H9 (cell line): ENCODE data around the gene PRPF6. TPM values are rescaled to one million over a fixed set of nuclear protein-coding genes. Genes with fewer than 3 reads are reported as not detected.

Experiments used
- DNase-seq: peaks from one replicate; pipeline ENCODE4 v3.0.0-alpha.2; 2017
- H2AFZ ChIP-seq: one replicate; pipeline ENCODE4 v1.6.1; 2013; ENCODE audit warnings: mild to moderate bottlenecking, low read length, control low read depth, moderate library complexity
- H2AK5ac ChIP-seq: 2 replicates; pipeline ENCODE4 v1.6.1; 2013; ENCODE audit warnings: low read length, control low read depth, mixed read lengths; ENCODE audit not compliant: insufficient read length
- H2BK120ac ChIP-seq: one replicate; pipeline ENCODE4 v1.6.1; 2013; ENCODE audit warnings: low read depth, mild to moderate bottlenecking, low read length, control low read depth, inconsistent platforms; ENCODE audit not compliant: poor library complexity, severe bottlenecking
- H2BK12ac ChIP-seq: 2 replicates; pipeline ENCODE4 v1.6.1; 2013; ENCODE audit warnings: low read length, control low read depth, mixed read lengths, low read depth; ENCODE audit not compliant: insufficient read length
- H2BK15ac ChIP-seq: 2 replicates; pipeline ENCODE4 v1.6.1; 2013; ENCODE audit warnings: low read depth, low read length, control low read depth
- H2BK20ac ChIP-seq: one replicate; pipeline ENCODE4 v1.6.1; 2013; ENCODE audit warnings: low read depth, mild to moderate bottlenecking, low read length, control low read depth, inconsistent platforms; ENCODE audit not compliant: poor library complexity, severe bottlenecking
- H2BK5ac ChIP-seq: 2 replicates; pipeline ENCODE4 v1.6.1; 2013; ENCODE audit warnings: low read length, control low read depth, mixed read lengths; ENCODE audit not compliant: insufficient read length
- H3K14ac ChIP-seq: 2 replicates; pipeline ENCODE4 v1.6.1; 2013; ENCODE audit warnings: low read length, control low read depth; ENCODE audit not compliant: insufficient read depth
- H3K18ac ChIP-seq: 2 replicates; pipeline ENCODE4 v1.6.1; 2013; ENCODE audit warnings: low read depth, mild to moderate bottlenecking, mixed read lengths, low read length, control low read depth; ENCODE audit not compliant: insufficient read length
- H3K23ac ChIP-seq: 2 replicates; pipeline ENCODE4 v1.6.1; 2013; ENCODE audit warnings: low read length, control low read depth, mixed read lengths, low read depth; ENCODE audit not compliant: insufficient read length
- H3K23me2 ChIP-seq: 2 replicates; pipeline ENCODE4 v1.6.1; 2013; ENCODE audit warnings: low read depth, mild to moderate bottlenecking, mixed read lengths, low read length, control low read depth; ENCODE audit not compliant: insufficient read length, poor library complexity, severe bottlenecking
- H3K27ac ChIP-seq: 2 replicates; pipeline ENCODE4 v1.5.1; 2013; ENCODE audit warnings: low read length, control low read depth, mixed read lengths, low read depth; ENCODE audit not compliant: insufficient read length
- H3K27me3 ChIP-seq: 2 replicates; pipeline ENCODE4 v1.6.1; 2013; ENCODE audit warnings: low read length, control low read depth, inconsistent platforms; ENCODE audit not compliant: insufficient read depth
- H3K4ac ChIP-seq: 2 replicates; pipeline ENCODE4 v1.6.1; 2013; ENCODE audit warnings: low read depth, mild to moderate bottlenecking, control low read depth, inconsistent platforms, low read length, moderate library complexity
- H3K4me1 ChIP-seq: 2 replicates; pipeline ENCODE4 v1.6.1; 2013; ENCODE audit warnings: low read length, control low read depth, inconsistent platforms; ENCODE audit not compliant: insufficient read depth
- H3K4me2 ChIP-seq: 2 replicates; pipeline ENCODE4 v1.6.1; 2013; ENCODE audit warnings: low read length, control low read depth, mixed read lengths; ENCODE audit not compliant: insufficient read length, insufficient read depth
- H3K56ac ChIP-seq: 2 replicates; pipeline ENCODE4 v1.6.1; 2013; ENCODE audit warnings: low read depth, mild to moderate bottlenecking, mixed read lengths, low read length, control low read depth; ENCODE audit not compliant: insufficient read length
- H3K79me1 ChIP-seq: 2 replicates; pipeline ENCODE4 v1.6.1; 2013; ENCODE audit warnings: low read depth, mild to moderate bottlenecking, moderate library complexity, low read length, control low read depth, inconsistent platforms; ENCODE audit not compliant: insufficient read depth, poor library complexity, severe bottlenecking
- H3K79me2 ChIP-seq: 2 replicates; pipeline ENCODE4 v1.6.1; 2013; ENCODE audit warnings: low read length, control low read depth, inconsistent platforms; ENCODE audit not compliant: insufficient read depth
- H3K9ac ChIP-seq: 2 replicates; pipeline ENCODE4 v1.6.1; 2013; ENCODE audit warnings: low read length, control low read depth, mixed read lengths; ENCODE audit not compliant: insufficient read length; ENCODE audit errors: extremely low read depth
- H3K9me3 ChIP-seq: one replicate; pipeline ENCODE4 v1.6.1; 2013; ENCODE audit warnings: low read depth, low read length, inconsistent platforms; ENCODE audit not compliant: control insufficient read depth
- H3T11ph ChIP-seq: one replicate; pipeline ENCODE4 v1.6.1; 2013; ENCODE audit warnings: mild to moderate bottlenecking, low read length, control low read depth, inconsistent platforms
- H4K20me1 ChIP-seq: one replicate; pipeline ENCODE4 v1.6.1; 2013; ENCODE audit not compliant: control insufficient read depth, insufficient read length, insufficient read depth
- H4K5ac ChIP-seq: 2 replicates; pipeline ENCODE4 v1.6.1; 2013; ENCODE audit warnings: low read depth, mild to moderate bottlenecking, mixed read lengths, low read length, control low read depth; ENCODE audit not compliant: insufficient read length
- H4K8ac ChIP-seq: replicated peaks from 2 replicates; pipeline ENCODE4 v1.6.1; 2013; ENCODE audit warnings: low read length, control low read depth, mixed read lengths, low read depth; ENCODE audit not compliant: insufficient read length
- H4K91ac ChIP-seq: 2 replicates; pipeline ENCODE4 v1.6.1; 2013; ENCODE audit warnings: low read depth, mild to moderate bottlenecking, moderate library complexity, mixed read lengths, low read length, control low read depth; ENCODE audit not compliant: insufficient read length
- H3K27ac Mint-ChIP-seq, 3 experiments: 2 replicates in 2 of 3; 3 replicates in 1 of 3; pipeline ENCODE4 v1.8.0; 2020 to 2021; ENCODE audit warnings: mixed read lengths in 3 of 3, mild to moderate bottlenecking in 1 of 3, moderate library complexity in 1 of 3
- H3K27me3 Mint-ChIP-seq: 2 replicates; pipeline ENCODE4 v1.8.0; 2021; ENCODE audit warnings: low read depth, mild to moderate bottlenecking, moderate library complexity, mixed read lengths
- H3K36me3 Mint-ChIP-seq, 3 experiments: 2 replicates in 2 of 3; 3 replicates in 1 of 3; pipeline ENCODE4 v1.8.0; 2020 to 2021; ENCODE audit warnings: low read depth in 3 of 3, mixed read lengths in 3 of 3; ENCODE audit not compliant: insufficient read depth in 1 of 3
- H3K4me1 Mint-ChIP-seq, 2 experiments: 2 replicates each; pipeline ENCODE4 v1.8.0; 2020; ENCODE audit warnings: mixed read lengths in 2 of 2
- H3K4me3 Mint-ChIP-seq, 2 experiments: 2 replicates in 1 of 2; 3 replicates in 1 of 2; pipeline ENCODE4 v1.8.0; 2020 to 2021; ENCODE audit warnings: mild to moderate bottlenecking in 2 of 2, mixed read lengths in 2 of 2, moderate library complexity in 1 of 2
- H3K9me3 Mint-ChIP-seq, 2 experiments: 2 replicates in 1 of 2; 3 replicates in 1 of 2; pipeline ENCODE4 v1.8.0; 2020; ENCODE audit warnings: mild to moderate bottlenecking in 2 of 2, mixed read lengths in 2 of 2, moderate library complexity in 1 of 2
- WGBS: extraction: QIAGEN DNeasy Blood & Tissue Kit; methylation state at CpG from one replicate; pipeline ENCODE4 v1.1.7; 2013; ENCODE audit warnings: missing lambda C conversion rate, low lambda C conversion rate, mixed read lengths; ENCODE audit not compliant: insufficient read length; ENCODE audit errors: extremely low coverage; 5-methylcytosine and 5-hydroxymethylcytosine counted together
- total RNA-seq: library from RNA; stranded (reverse); gene quantifications from 2 replicates; pipeline ENCODE4 v1.2.1, GENCODE V29; 2021
- TF ChIP-seq, protein P1 (sequence below): fragments of 200-600 bp; sonication (generic); conservative IDR thresholded peaks from 3 replicates; pipeline ENCODE4 v1.8.0; 2021; ENCODE audit warnings: antibody characterized with exemption, mild to moderate bottlenecking

Gene PRPF6
- total RNA-seq, 1 experiment from 2014 or later: 87.9 TPM

DNA sequence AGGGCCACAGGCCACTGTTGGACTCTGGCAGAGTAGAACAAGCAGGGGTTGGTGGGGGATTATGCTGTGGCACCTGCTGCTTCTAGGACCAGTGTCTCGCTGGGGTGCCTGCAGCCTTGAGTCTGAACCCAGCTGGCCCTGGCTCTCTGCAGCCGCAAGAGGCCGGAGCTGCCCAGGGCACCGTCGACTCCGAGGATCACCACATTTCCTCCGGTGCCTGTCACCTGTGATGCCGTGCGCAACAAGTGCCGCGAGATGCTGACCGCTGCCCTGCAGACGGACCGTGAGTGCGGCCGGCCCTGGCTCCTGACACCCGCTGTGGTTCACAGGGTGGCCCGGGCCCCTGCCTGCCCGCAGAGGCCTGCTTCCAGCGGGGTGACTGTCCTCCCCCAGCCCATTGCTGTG, 88.3 kb downstream of the PRPF6 start:
- no peak overlapping the region for H3K27ac ChIP-seq
- H3K4ac ChIP-seq: no peak overlapping the region
- Mint-ChIP-seq H3K9me3 (no peaks in the 10 kb centered on the region), H3K36me3 (peaks cover 0 to 3% (median 0%) of the 10 kb centered on the region in 3 experiments; a peak in 4 of 7 replicates), H3K4me1 (peaks cover 16 to 28% of the 10 kb centered on the region in 2 experiments), H3K27me3 (peaks cover 1% of the 10 kb centered on the region), H3K27ac (peak overlapping the region in 1 of 3 experiments; percentile 63; a peak in 1 of 7 replicates), H3K4me3 (no peak overlapping the region)
- H2BK12ac ChIP-seq: no peak overlapping the region
- H2BK15ac ChIP-seq: no peak overlapping the region
- H2BK20ac ChIP-seq: no peak overlapping the region
- no peak overlapping the region for H4K5ac ChIP-seq
- H2AFZ ChIP-seq: no peak overlapping the region
- no peaks in the 10 kb centered on the region for H3K79me1 ChIP-seq
- no peak overlapping the region for H3K9ac ChIP-seq
- no peak overlapping the region for H4K8ac ChIP-seq
- H3K4me2 ChIP-seq: no peak overlapping the region
- TF ChIP-seq, protein P1, sequence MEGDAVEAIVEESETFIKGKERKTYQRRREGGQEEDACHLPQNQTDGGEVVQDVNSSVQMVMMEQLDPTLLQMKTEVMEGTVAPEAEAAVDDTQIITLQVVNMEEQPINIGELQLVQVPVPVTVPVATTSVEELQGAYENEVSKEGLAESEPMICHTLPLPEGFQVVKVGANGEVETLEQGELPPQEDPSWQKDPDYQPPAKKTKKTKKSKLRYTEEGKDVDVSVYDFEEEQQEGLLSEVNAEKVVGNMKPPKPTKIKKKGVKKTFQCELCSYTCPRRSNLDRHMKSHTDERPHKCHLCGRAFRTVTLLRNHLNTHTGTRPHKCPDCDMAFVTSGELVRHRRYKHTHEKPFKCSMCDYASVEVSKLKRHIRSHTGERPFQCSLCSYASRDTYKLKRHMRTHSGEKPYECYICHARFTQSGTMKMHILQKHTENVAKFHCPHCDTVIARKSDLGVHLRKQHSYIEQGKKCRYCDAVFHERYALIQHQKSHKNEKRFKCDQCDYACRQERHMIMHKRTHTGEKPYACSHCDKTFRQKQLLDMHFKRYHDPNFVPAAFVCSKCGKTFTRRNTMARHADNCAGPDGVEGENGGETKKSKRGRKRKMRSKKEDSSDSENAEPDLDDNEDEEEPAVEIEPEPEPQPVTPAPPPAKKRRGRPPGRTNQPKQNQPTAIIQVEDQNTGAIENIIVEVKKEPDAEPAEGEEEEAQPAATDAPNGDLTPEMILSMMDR: no peak
- no peak overlapping the region for H3K18ac ChIP-seq
- no peak overlapping the region for H3K14ac ChIP-seq
- WGBS: no CpG with 5 or more reads among the region's 20 CpGs
- H3K23me2 ChIP-seq: no peaks in the 10 kb centered on the region
- no peaks in the 10 kb centered on the region for H3K79me2 ChIP-seq
- no peak overlapping the region for H2BK5ac ChIP-seq
- H3K4me1 ChIP-seq: peaks cover 1% of the 10 kb centered on the region; the same call in 1 of the 2 replicates
- H4K91ac ChIP-seq: no peak overlapping the region
- H3K9me3 ChIP-seq: no peaks in the 10 kb centered on the region
- no peak overlapping the region for H2BK120ac ChIP-seq
- no peaks in the 10 kb centered on the region for H4K20me1 ChIP-seq
- no peak overlapping the region for H3T11ph ChIP-seq
- no peak overlapping the region for H3K23ac ChIP-seq
- no peak overlapping the region for H3K56ac ChIP-seq
- DNase-seq: no peak
- no peaks in the 10 kb centered on the region for H3K27me3 ChIP-seq
- no peak overlapping the region for H2AK5ac ChIP-seq
